H1 (cell line): ENCODE measurements around the gene UBD. TPM values are rescaled to one million over a fixed set of nuclear protein-coding genes. Genes with fewer than 3 reads are reported as not detected.

ENCODE experiments used
- ATF2 ChIP-seq: IDR thresholded peaks from 2 replicates; pipeline ENCODE4 v1.6.1; 2012; ENCODE audit warnings: low read length, inconsistent platforms
- BRCA1 ChIP-seq: IDR thresholded peaks from 2 replicates; pipeline ENCODE4 v1.6.1; 2012; ENCODE audit warnings: low read depth, low read length, improper control_type of control experiment
- E2F6 ChIP-seq: IDR thresholded peaks from 2 replicates; pipeline ENCODE4 v1.6.1; 2012; ENCODE audit warnings: inconsistent platforms
- polyA plus RNA-seq, 7 experiments: library from polyadenylated mRNA; depleted of rRNA in 3 of 7; stranded (reverse) in 5 of 7; unstranded in 2 of 7; fragments of >200 nt in 5 of 7; fragments of 200-250 nt in 2 of 7; gene quantifications; 1 replicate in 5 of 7; 2 replicates in 1 of 7; 4 replicates in 1 of 7; pipeline versions ENCODE4 v1.2.1 to v1.2.3, GENCODE V29; 2011 to 2013; ENCODE audit warnings: missing spikeins in 2 of 7, mixed read lengths in 2 of 7
- total RNA-seq: library from RNA; stranded (reverse); fragmentation: NEBNext Ultra II Directional; extraction: Animal tissue kit (Norgen Biotek cat#: 25700); gene quantifications from 2 replicates; pipeline ENCODE4 v1.2.1, GENCODE V29; 2021

The UBD gene
- total and polyA plus RNA-seq, 2 of the 8 experiments (the other 6 are each of a cell fraction or from before 2014, with no cell fraction given): 0.23 TPM; not detected in 1

- TF ChIP-seq BRCA1 (no peak), ATF2 (no peak), E2F6 (no peak)
These were observed 16.5 kb upstream of the UBD start (continued) for GRCh38 chr6:29576056-29576455.
